ENCODE measurements around the gene RUNX3.

GRCh38 chr1:24908591-24909259 lies 21.4 kb downstream of the RUNX3 start:
- TF ChIP-seq, protein P1, sequence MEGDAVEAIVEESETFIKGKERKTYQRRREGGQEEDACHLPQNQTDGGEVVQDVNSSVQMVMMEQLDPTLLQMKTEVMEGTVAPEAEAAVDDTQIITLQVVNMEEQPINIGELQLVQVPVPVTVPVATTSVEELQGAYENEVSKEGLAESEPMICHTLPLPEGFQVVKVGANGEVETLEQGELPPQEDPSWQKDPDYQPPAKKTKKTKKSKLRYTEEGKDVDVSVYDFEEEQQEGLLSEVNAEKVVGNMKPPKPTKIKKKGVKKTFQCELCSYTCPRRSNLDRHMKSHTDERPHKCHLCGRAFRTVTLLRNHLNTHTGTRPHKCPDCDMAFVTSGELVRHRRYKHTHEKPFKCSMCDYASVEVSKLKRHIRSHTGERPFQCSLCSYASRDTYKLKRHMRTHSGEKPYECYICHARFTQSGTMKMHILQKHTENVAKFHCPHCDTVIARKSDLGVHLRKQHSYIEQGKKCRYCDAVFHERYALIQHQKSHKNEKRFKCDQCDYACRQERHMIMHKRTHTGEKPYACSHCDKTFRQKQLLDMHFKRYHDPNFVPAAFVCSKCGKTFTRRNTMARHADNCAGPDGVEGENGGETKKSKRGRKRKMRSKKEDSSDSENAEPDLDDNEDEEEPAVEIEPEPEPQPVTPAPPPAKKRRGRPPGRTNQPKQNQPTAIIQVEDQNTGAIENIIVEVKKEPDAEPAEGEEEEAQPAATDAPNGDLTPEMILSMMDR (IDR thresholded peaks at IDR 0.05): no peak
- no peak for TF ChIP-seq POLR2A (IDR thresholded peaks at IDR 0.05)
- TF ChIP-seq POLR2AphosphoS5 (IDR thresholded peaks at IDR 0.05): no peak
